Gastroesophageal sphincter (tissue), 3 donors: Measurements from ENCODE around the gene PRSS12.

ENCODE experiments used
- CTCF ChIP-seq, 4 experiments: fragments of 200-600 bp in 2 of 4; fragments of 450-650 bp in 2 of 4; sonication (generic) in 1 of 4; IDR thresholded peaks; one replicate each; pipeline ENCODE4 v1.5.1; 2017 to 2019; ENCODE audit warnings: antibody characterized with exemption in 4 of 4, mild to moderate bottlenecking in 2 of 4, moderate library complexity in 2 of 4
- POLR2A ChIP-seq, 2 donors: fragments of 450-650 bp; IDR thresholded peaks; one replicate each; pipeline ENCODE4 v1.6.1; 2017; ENCODE audit warnings: antibody characterized with exemption in 2 of 2, mild to moderate bottlenecking in 2 of 2, moderate library complexity in 1 of 2

- TF ChIP-seq CTCF (IDR thresholded peaks at IDR 0.05), result no peak
- TF ChIP-seq POLR2A (IDR thresholded peaks at IDR 0.05), result no peak
Observed at GRCh38 chr4:118279328-118279727, 73.5 kb downstream of the PRSS12 start.
